Measurements from ENCODE around the gene CELF2.

GRCh38 chr10:11288302-11288701 is 270.6 kb downstream of the CELF2 start:
- TF ChIP-seq CTCF (conservative IDR thresholded peaks at IDR 0.05) (no peak), ZFX (IDR thresholded peaks at IDR 0.05) (no peak)
